ENCODE data around the gene ZNF362.
"Not testable (repeated sequence)": the region's sequence is repeated elsewhere in the genome, so short reads cannot be mapped to it uniquely, and the experiment has no call there.

The ZNF362 gene

GRCh38 chr1:33282791-33283190 is 26.5 kb downstream of the ZNF362 start:
- TF ChIP-seq CTCF (IDR thresholded peaks at IDR 0.05; ENCODE audit: low read depth, low read length), result no peak
- no peak overlapping the region for H3K4me3 ChIP-seq (ENCODE audit: low read depth, low read length)

GRCh38 chr1:33284049-33284448 is 27.8 kb downstream of the ZNF362 start:
- no peak for TF ChIP-seq CTCF (IDR thresholded peaks at IDR 0.05; ENCODE audit: low read depth, low read length)
- H3K4me3 ChIP-seq (ENCODE audit: low read depth, low read length), result no peak overlapping the region

- H3K4me3 ChIP-seq (ENCODE audit: low read depth, low read length), result no peak overlapping the region
- TF ChIP-seq CTCF (IDR thresholded peaks at IDR 0.05; ENCODE audit: low read depth, low read length), result no peak
These were observed 30.3 kb downstream of the ZNF362 start for GRCh38 chr1:33286451-33287185.

- no peak for TF ChIP-seq CTCF (IDR thresholded peaks at IDR 0.05; ENCODE audit: low read depth, low read length)
- no peak overlapping the region for H3K4me3 ChIP-seq (ENCODE audit: low read depth, low read length)
These were observed 31.0 kb downstream of the ZNF362 start for GRCh38 chr1:33287317-33287716.

- TF ChIP-seq CTCF (IDR thresholded peaks at IDR 0.05; ENCODE audit: low read depth, low read length), result no peak
These were observed 32.9 kb downstream of the ZNF362 start for GRCh38 chr1:33288976-33289857.

GRCh38 chr1:33289858-33290154 is 33.5 kb downstream of the ZNF362 start:
- TF ChIP-seq CTCF (IDR thresholded peaks at IDR 0.05; ENCODE audit: low read depth, low read length), result no peak
- H3K4me3 ChIP-seq (ENCODE audit: low read depth, low read length), result no peak overlapping the region

More at GRCh38 chr1:33288976-33289857, 32.9 kb downstream of the ZNF362 start:
- no peak overlapping the region for H3K4me3 ChIP-seq (ENCODE audit: low read depth, low read length)

GRCh38 chr1:33290615-33291014 is 34.3 kb downstream of the ZNF362 start:
- H3K4me3 ChIP-seq (ENCODE audit: low read depth, low read length), result not testable (repeated sequence)

Measured in WI38 (cell line).